HAP-1 (cell line): ENCODE results near the gene HHAT.

Experiments used
- DNase-seq, 2 experiments: peaks; one replicate each; pipeline ENCODE4 v3.0.0-alpha.2; 2016 to 2020; ENCODE audit warnings: low spot score in 2 of 2
- H3K27me3 ChIP-seq: fragments of 250-450 bp; sonication (Bioruptor Pico); 2 replicates; pipeline ENCODE4 v1.5.1; 2020; ENCODE audit warnings: low read depth, mild to moderate bottlenecking, moderate library complexity
- H3K36me3 ChIP-seq: fragments of 250-450 bp; sonication (Bioruptor Pico); replicated peaks from 2 replicates; pipeline ENCODE4 v1.5.1; 2020; ENCODE audit warnings: mild to moderate bottlenecking
- H3K4me1 ChIP-seq: fragments of 250-450 bp; sonication (Bioruptor Pico); 2 replicates; pipeline ENCODE4 v1.5.1; 2020; ENCODE audit warnings: mild to moderate bottlenecking
- H3K4me3 ChIP-seq: fragments of 250-450 bp; sonication (Bioruptor Pico); 2 replicates; pipeline ENCODE4 v1.5.1; 2020; ENCODE audit warnings: mild to moderate bottlenecking, moderate library complexity
- H3K9me3 ChIP-seq: fragments of 250-450 bp; sonication (Bioruptor Pico); 2 replicates; pipeline ENCODE4 v1.5.1; 2020; ENCODE audit warnings: mild to moderate bottlenecking, moderate library complexity
- in situ Hi-C: fragments of 300-500 bp; cut with MboI; formaldehyde crosslinking; loops from 3 replicates; pipeline ENCODE4 v1.14.3; 2020; ENCODE audit warnings: low sequenced_read_pairs, inconsistent platforms, mixed read lengths

HHAT gene

GRCh38 chr1:210482491-210482890 lies 153.8 kb downstream of the HHAT start:
- Histone ChIP-seq H3K4me1 (peaks cover 29% of the 10 kb centered on the region), H3K9me3 (no peaks in the 10 kb centered on the region), H3K27me3 (no peaks in the 10 kb centered on the region; the same call in 1 of the 2 replicates), H3K4me3 (no peak overlapping the region), H3K36me3 (no peaks in the 10 kb centered on the region)
- in situ Hi-C loops = no loop called here
- DNase-seq = no peak

GRCh38 chr1:210482945-210483617 lies 154.4 kb downstream of the HHAT start:
- in situ Hi-C loops = no loop called here
- H3K4me1 ChIP-seq = peaks cover 29% of the 10 kb centered on the region
- no peak overlapping the region for H3K4me3 ChIP-seq
- no peaks in the 10 kb centered on the region for H3K36me3 ChIP-seq
- H3K9me3 ChIP-seq = no peaks in the 10 kb centered on the region
- peak; percentile 75 to 99 for DNase-seq
- no peaks in the 10 kb centered on the region; the same call in none of the 2 replicates for H3K27me3 ChIP-seq

- Histone ChIP-seq H3K9me3 (no peaks in the 10 kb centered on the region), H3K36me3 (no peaks in the 10 kb centered on the region), H3K4me1 (peaks cover 29% of the 10 kb centered on the region), H3K27me3 (no peaks in the 10 kb centered on the region; the same call in none of the 2 replicates), H3K4me3 (no peak overlapping the region)
- in situ Hi-C loops = no loop called here
- peak; percentile 49 to 84 for DNase-seq
Measured at GRCh38 chr1:210483821-210484220, 155.1 kb downstream of the HHAT start.

- in situ Hi-C loops = no loop called here
Measured at GRCh38 chr1:210487021-210487420, 158.3 kb downstream of the HHAT start.

GRCh38 chr1:210489491-210489890 lies 160.8 kb downstream of the HHAT start:
- no peak for DNase-seq
- in situ Hi-C loops = no loop called here
- Histone ChIP-seq H3K4me3 (no peak overlapping the region), H3K27me3 (no peaks in the 10 kb centered on the region; the same call in 1 of the 2 replicates), H3K36me3 (no peaks in the 10 kb centered on the region), H3K9me3 (no peaks in the 10 kb centered on the region; the same call in 1 of the 2 replicates), H3K4me1 (peaks cover under 1% of the 10 kb centered on the region; the same call in 1 of the 2 replicates)

More at GRCh38 chr1:210487021-210487420, 158.3 kb downstream of the HHAT start:
- H3K27me3 ChIP-seq = no peaks in the 10 kb centered on the region; the same call in 1 of the 2 replicates
- H3K9me3 ChIP-seq = no peaks in the 10 kb centered on the region; the same call in 1 of the 2 replicates
- no peak overlapping the region for H3K4me3 ChIP-seq
- DNase-seq = no peak
- peaks cover 18% of the 10 kb centered on the region for H3K4me1 ChIP-seq
- H3K36me3 ChIP-seq = no peaks in the 10 kb centered on the region

GRCh38 chr1:210490781-210491180 lies 162.1 kb downstream of the HHAT start:
- in situ Hi-C loops = no loop called here

GRCh38 chr1:210496063-210496462 lies 167.4 kb downstream of the HHAT start:
- H3K27me3 ChIP-seq = no peaks in the 10 kb centered on the region
- H3K9me3 ChIP-seq = no peaks in the 10 kb centered on the region
- DNase-seq = no peak
- no peaks in the 10 kb centered on the region for H3K36me3 ChIP-seq
- no peaks in the 10 kb centered on the region for H3K4me1 ChIP-seq
- in situ Hi-C loops = no loop called here
- H3K4me3 ChIP-seq = no peak overlapping the region

More at GRCh38 chr1:210490781-210491180, 162.1 kb downstream of the HHAT start:
- H3K9me3 ChIP-seq = no peaks in the 10 kb centered on the region; the same call in 1 of the 2 replicates
- H3K4me3 ChIP-seq = no peak overlapping the region
- no peaks in the 10 kb centered on the region for H3K4me1 ChIP-seq
- no peaks in the 10 kb centered on the region; the same call in 1 of the 2 replicates for H3K27me3 ChIP-seq
- DNase-seq = no peak
- no peaks in the 10 kb centered on the region for H3K36me3 ChIP-seq

- in situ Hi-C loops = no loop called here
- no peak for DNase-seq
- no peak overlapping the region for H3K4me3 ChIP-seq
Measured at GRCh38 chr1:210499956-210500355, 171.3 kb downstream of the HHAT start.

GRCh38 chr1:210500831-210501230 lies 172.1 kb downstream of the HHAT start:
- Histone ChIP-seq H3K4me3 (no peak overlapping the region), H3K4me1 (no peaks in the 10 kb centered on the region), H3K27me3 (no peaks in the 10 kb centered on the region), H3K9me3 (no peaks in the 10 kb centered on the region), H3K36me3 (no peaks in the 10 kb centered on the region)
- DNase-seq = no peak
- in situ Hi-C loops = no loop called here

More at GRCh38 chr1:210499956-210500355, 171.3 kb downstream of the HHAT start:
- Histone ChIP-seq H3K36me3 (no peaks in the 10 kb centered on the region), H3K9me3 (no peaks in the 10 kb centered on the region), H3K27me3 (no peaks in the 10 kb centered on the region), H3K4me1 (no peaks in the 10 kb centered on the region)

- no peaks in the 10 kb centered on the region for H3K36me3 ChIP-seq
- in situ Hi-C loops = no loop called here
Measured at GRCh38 chr1:210504286-210504685, 175.6 kb downstream of the HHAT start.

GRCh38 chr1:210505601-210506496 lies 177.1 kb downstream of the HHAT start:
- Histone ChIP-seq H3K27me3 (no peaks in the 10 kb centered on the region), H3K4me3 (no peak overlapping the region), H3K36me3 (no peaks in the 10 kb centered on the region), H3K4me1 (no peaks in the 10 kb centered on the region), H3K9me3 (no peaks in the 10 kb centered on the region)
- in situ Hi-C loops = no loop called here
- no peak for DNase-seq

More at GRCh38 chr1:210504286-210504685, 175.6 kb downstream of the HHAT start:
- no peaks in the 10 kb centered on the region for H3K27me3 ChIP-seq
- no peak for DNase-seq
- no peaks in the 10 kb centered on the region for H3K9me3 ChIP-seq
- no peak overlapping the region for H3K4me3 ChIP-seq
- no peaks in the 10 kb centered on the region for H3K4me1 ChIP-seq

GRCh38 chr1:210506689-210507088 lies 178.0 kb downstream of the HHAT start:
- H3K9me3 ChIP-seq = no peaks in the 10 kb centered on the region
- no peak overlapping the region for H3K4me3 ChIP-seq
- no peaks in the 10 kb centered on the region for H3K36me3 ChIP-seq
- no peak for DNase-seq
- no peaks in the 10 kb centered on the region for H3K4me1 ChIP-seq
- H3K27me3 ChIP-seq = no peaks in the 10 kb centered on the region
- in situ Hi-C loops = no loop called here

GRCh38 chr1:210516092-210516656 lies 187.5 kb downstream of the HHAT start:
- Histone ChIP-seq H3K4me1 (no peaks in the 10 kb centered on the region), H3K9me3 (no peaks in the 10 kb centered on the region), H3K36me3 (no peaks in the 10 kb centered on the region), H3K27me3 (peaks cover 4% of the 10 kb centered on the region; the same call in 1 of the 2 replicates), H3K4me3 (no peak overlapping the region)
- in situ Hi-C loops = no loop called here
- DNase-seq = no peak
